ENCODE data around the gene NAGS.

Gene NAGS

GRCh38 chr17:43978078-43978477 is 26.3 kb upstream of the NAGS start:
- Histone ChIP-seq H3K79me2 (ENCODE audit: insufficient read depth, low read length) (no peaks in the 10 kb centered on the region), H2AFZ (ENCODE audit: low read depth, low read length) (no peak overlapping the region), H3K27me3 (ENCODE audit: insufficient read depth, low read length, poor library complexity) (no peaks in the 10 kb centered on the region), H3K27ac (ENCODE audit: low read length) (no peak overlapping the region), H3K9ac (ENCODE audit: low read depth, low read length) (no peak overlapping the region), H3K9me3 (ENCODE audit: insufficient read depth, low read length, severe bottlenecking) (no peaks in the 10 kb centered on the region), H3K4me2 (ENCODE audit: insufficient read depth, low read length) (no peak overlapping the region), H3K36me3 (ENCODE audit: insufficient read depth, low read length) (no peaks in the 10 kb centered on the region), H4K20me1 (ENCODE audit: insufficient read depth, low read length) (no peaks in the 10 kb centered on the region), H3K4me3 (ENCODE audit: low read depth in 1 of 2, low read length in 2 of 2) (no peak overlapping the region), H3K4me1 (ENCODE audit: insufficient read depth, low read length) (no peaks in the 10 kb centered on the region)
- no peak for TF ChIP-seq EZH2 (IDR thresholded peaks at IDR 0.05; ENCODE audit: borderline replicate concordance, low read depth, low read length, severe bottlenecking)
- TF ChIP-seq, protein P1, sequence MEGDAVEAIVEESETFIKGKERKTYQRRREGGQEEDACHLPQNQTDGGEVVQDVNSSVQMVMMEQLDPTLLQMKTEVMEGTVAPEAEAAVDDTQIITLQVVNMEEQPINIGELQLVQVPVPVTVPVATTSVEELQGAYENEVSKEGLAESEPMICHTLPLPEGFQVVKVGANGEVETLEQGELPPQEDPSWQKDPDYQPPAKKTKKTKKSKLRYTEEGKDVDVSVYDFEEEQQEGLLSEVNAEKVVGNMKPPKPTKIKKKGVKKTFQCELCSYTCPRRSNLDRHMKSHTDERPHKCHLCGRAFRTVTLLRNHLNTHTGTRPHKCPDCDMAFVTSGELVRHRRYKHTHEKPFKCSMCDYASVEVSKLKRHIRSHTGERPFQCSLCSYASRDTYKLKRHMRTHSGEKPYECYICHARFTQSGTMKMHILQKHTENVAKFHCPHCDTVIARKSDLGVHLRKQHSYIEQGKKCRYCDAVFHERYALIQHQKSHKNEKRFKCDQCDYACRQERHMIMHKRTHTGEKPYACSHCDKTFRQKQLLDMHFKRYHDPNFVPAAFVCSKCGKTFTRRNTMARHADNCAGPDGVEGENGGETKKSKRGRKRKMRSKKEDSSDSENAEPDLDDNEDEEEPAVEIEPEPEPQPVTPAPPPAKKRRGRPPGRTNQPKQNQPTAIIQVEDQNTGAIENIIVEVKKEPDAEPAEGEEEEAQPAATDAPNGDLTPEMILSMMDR (IDR thresholded peaks at IDR 0.05; ENCODE audit: borderline replicate concordance, extremely low read depth, low read length, poor library complexity, severe bottlenecking), result no peak
- DNase-seq (no peak), ATAC-seq (ENCODE audit: insufficient read depth, low read depth) (no peak)

DNA sequence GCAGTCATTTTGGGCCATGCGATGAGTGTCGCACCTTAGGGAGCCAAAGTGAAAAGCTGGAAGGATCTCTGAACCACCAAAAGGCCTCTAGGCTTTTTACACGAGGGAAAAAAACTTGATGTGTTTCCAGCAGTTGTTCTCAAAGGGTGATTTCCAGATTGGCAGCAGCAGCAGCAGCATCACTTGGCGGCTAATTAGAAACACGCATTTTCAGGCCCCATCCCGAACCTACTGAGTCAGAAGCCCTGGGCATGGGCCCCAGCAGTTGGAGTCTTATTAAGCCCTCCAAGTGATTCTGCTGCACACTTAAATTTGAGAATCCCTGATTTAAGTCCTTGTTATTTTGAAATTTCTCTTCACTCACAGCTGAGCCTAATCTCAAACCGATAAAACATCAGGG is 25.4 kb upstream of the NAGS start:
- TF ChIP-seq EZH2 (IDR thresholded peaks at IDR 0.05; ENCODE audit: borderline replicate concordance, low read depth, low read length, severe bottlenecking), result no peak
- TF ChIP-seq, protein P1 (IDR thresholded peaks at IDR 0.05; ENCODE audit: borderline replicate concordance, extremely low read depth, low read length, poor library complexity, severe bottlenecking), result no peak
- Histone ChIP-seq H3K4me3 (ENCODE audit: low read depth in 1 of 2, low read length in 2 of 2) (no peak overlapping the region), H2AFZ (ENCODE audit: low read depth, low read length) (no peak overlapping the region), H3K9me3 (ENCODE audit: insufficient read depth, low read length, severe bottlenecking) (no peaks in the 10 kb centered on the region), H4K20me1 (ENCODE audit: insufficient read depth, low read length) (no peaks in the 10 kb centered on the region), H3K4me1 (ENCODE audit: insufficient read depth, low read length) (no peaks in the 10 kb centered on the region), H3K9ac (ENCODE audit: low read depth, low read length) (no peak overlapping the region), H3K27me3 (ENCODE audit: insufficient read depth, low read length, poor library complexity) (no peaks in the 10 kb centered on the region), H3K27ac (ENCODE audit: low read length) (no peak overlapping the region), H3K36me3 (ENCODE audit: insufficient read depth, low read length) (no peaks in the 10 kb centered on the region), H3K4me2 (ENCODE audit: insufficient read depth, low read length) (no peak overlapping the region), H3K79me2 (ENCODE audit: insufficient read depth, low read length) (no peaks in the 10 kb centered on the region)
- ATAC-seq (ENCODE audit: insufficient read depth, low read depth), result no peak
- no peak for DNase-seq

DNA sequence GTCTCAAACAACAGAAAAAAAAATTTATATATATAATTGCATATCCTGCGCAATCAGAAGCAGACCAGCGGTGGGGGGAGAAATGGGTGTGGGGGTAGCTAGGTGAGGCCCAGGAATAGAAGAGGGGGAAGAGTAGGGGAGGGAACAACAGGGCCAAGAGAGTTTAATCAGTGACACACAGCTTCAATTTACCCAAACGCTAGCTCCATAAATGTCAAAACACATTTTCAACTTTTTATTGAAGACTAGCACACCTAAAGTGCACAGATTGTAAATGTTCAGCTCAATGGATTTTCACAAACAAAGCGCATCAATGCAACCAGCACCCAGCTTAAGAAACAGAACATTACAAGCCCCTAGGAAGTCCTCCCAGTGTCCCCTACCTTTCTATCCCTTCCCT is 24.8 kb upstream of the NAGS start:
- Histone ChIP-seq H3K4me2 (ENCODE audit: insufficient read depth, low read length) (no peak overlapping the region), H3K9me3 (ENCODE audit: insufficient read depth, low read length, severe bottlenecking) (no peaks in the 10 kb centered on the region), H3K4me3 (ENCODE audit: low read depth in 1 of 2, low read length in 2 of 2) (no peak overlapping the region), H3K36me3 (ENCODE audit: insufficient read depth, low read length) (no peaks in the 10 kb centered on the region), H3K79me2 (ENCODE audit: insufficient read depth, low read length) (no peaks in the 10 kb centered on the region), H4K20me1 (ENCODE audit: insufficient read depth, low read length) (no peaks in the 10 kb centered on the region), H3K27me3 (ENCODE audit: insufficient read depth, low read length, poor library complexity) (no peaks in the 10 kb centered on the region), H3K4me1 (ENCODE audit: insufficient read depth, low read length) (no peaks in the 10 kb centered on the region), H3K27ac (ENCODE audit: low read length) (no peak overlapping the region), H2AFZ (ENCODE audit: low read depth, low read length) (no peak overlapping the region), H3K9ac (ENCODE audit: low read depth, low read length) (no peak overlapping the region)
- TF ChIP-seq, protein P1 (IDR thresholded peaks at IDR 0.05; ENCODE audit: borderline replicate concordance, extremely low read depth, low read length, poor library complexity, severe bottlenecking), result no peak
- TF ChIP-seq EZH2 (IDR thresholded peaks at IDR 0.05; ENCODE audit: borderline replicate concordance, low read depth, low read length, severe bottlenecking), result no peak
- ATAC-seq (ENCODE audit: insufficient read depth, low read depth), result no peak
- no peak for DNase-seq

GRCh38 chr17:43982171-43982570 is 22.3 kb upstream of the NAGS start:
- Histone ChIP-seq H3K9me3 (ENCODE audit: insufficient read depth, low read length, severe bottlenecking) (no peaks in the 10 kb centered on the region), H3K36me3 (ENCODE audit: insufficient read depth, low read length) (no peaks in the 10 kb centered on the region), H4K20me1 (ENCODE audit: insufficient read depth, low read length) (no peaks in the 10 kb centered on the region), H3K4me1 (ENCODE audit: insufficient read depth, low read length) (no peaks in the 10 kb centered on the region), H2AFZ (ENCODE audit: low read depth, low read length) (no peak overlapping the region), H3K4me2 (ENCODE audit: insufficient read depth, low read length) (no peak overlapping the region), H3K27me3 (ENCODE audit: insufficient read depth, low read length, poor library complexity) (no peaks in the 10 kb centered on the region), H3K79me2 (ENCODE audit: insufficient read depth, low read length) (no peaks in the 10 kb centered on the region), H3K4me3 (ENCODE audit: low read depth in 1 of 2, low read length in 2 of 2) (no peak overlapping the region), H3K9ac (ENCODE audit: low read depth, low read length) (no peak overlapping the region), H3K27ac (ENCODE audit: low read length) (no peak overlapping the region)
- no peak for ATAC-seq (ENCODE audit: insufficient read depth, low read depth)
- no peak for DNase-seq
- no peak for TF ChIP-seq EZH2 (IDR thresholded peaks at IDR 0.05; ENCODE audit: borderline replicate concordance, low read depth, low read length, severe bottlenecking)
- TF ChIP-seq, protein P1 (IDR thresholded peaks at IDR 0.05; ENCODE audit: borderline replicate concordance, extremely low read depth, low read length, poor library complexity, severe bottlenecking), result no peak
